ENCODE data around the gene PNPLA2. TPM values are rescaled to one million over a fixed set of nuclear protein-coding genes. Genes with fewer than 3 reads are reported as not detected.
A peak's percentile ranks its signal among the peaks of the same experiment; 100 is the strongest.

PNPLA2 gene
- polyA plus RNA-seq, 3 donors: 26.8 to 321 (median 35.0) TPM

GRCh38 chr11:788009-788640, 30.6 kb upstream of the PNPLA2 start:
- peaks cover 5 to 13% of the 10 kb centered on the region in 2 donors for H3K36me3 ChIP-seq (replicated peaks in 1 of 2; ENCODE audit: control insufficient read depth in 1 of 2, insufficient read depth in 2 of 2, low read length in 2 of 2)
- H3K4me2 ChIP-seq (replicated peaks; ENCODE audit: extremely low read depth, low read length, poor library complexity, severe bottlenecking): no peak overlapping the region
- DNase-seq: no peak
- no peaks in the 10 kb centered on the region for H3K79me2 ChIP-seq (ENCODE audit: insufficient read depth, low read length)
- peaks cover 12% of the 10 kb centered on the region for H4K20me1 ChIP-seq (ENCODE audit: insufficient read depth, low read length)
- H2AFZ ChIP-seq (ENCODE audit: insufficient read depth, low read depth, low read length, poor library complexity, severe bottlenecking): no peak overlapping the region
- no peak overlapping the region for H3K4me3 ChIP-seq (replicated peaks in 1 of 3; ENCODE audit: low read depth in 2 of 3, low read length in 3 of 3)
- Mint-ChIP-seq H3K27me3 (ENCODE audit: low read depth in 3 of 3) (peaks cover 15 to 46% (median 20%) of the 10 kb centered on the region in 3 donors), H3K36me3 (peaks cover 11 to 22% of the 10 kb centered on the region in 2 donors), H3K27ac (no peak overlapping the region), H3K4me1 (no peaks in the 10 kb centered on the region), H3K4me3 (no peak overlapping the region), H3K9me3 (peaks cover 0 to 2% (median 0%) of the 10 kb centered on the region in 7 donors)
- H3K9me3 ChIP-seq (replicated peaks in 1 of 2; ENCODE audit: control insufficient read depth in 1 of 2, insufficient read depth in 1 of 2, low read length in 2 of 2): no peaks in the 10 kb centered on the region
- no peaks in the 10 kb centered on the region for H3K4me1 ChIP-seq (ENCODE audit: control insufficient read depth in 1 of 2, insufficient read depth in 2 of 2, low read length in 2 of 2)
- 60% methylated on average over 27 of the region's 28 CpGs for WGBS (ENCODE audit: insufficient coverage)
- no peak overlapping the region for H3K9ac ChIP-seq (ENCODE audit: insufficient read depth, low read length, poor library complexity, severe bottlenecking)
- intact Hi-C loops (cut with micrococcal nuclease): no loop called here
- no peak for TF ChIP-seq CTCF (IDR thresholded peaks at IDR 0.05)
- H3K27me3 ChIP-seq (ENCODE audit: control insufficient read depth in 2 of 2, insufficient read depth in 2 of 2, low read length in 2 of 2): peaks cover 4 to 28% of the 10 kb centered on the region in 2 donors
- H3K27ac ChIP-seq (ENCODE audit: low read depth in 1 of 2, low read length in 2 of 2): no peak overlapping the region

- Histone ChIP-seq H3K4me3 (replicated peaks in 1 of 3; ENCODE audit: low read depth in 2 of 3, low read length in 3 of 3) (no peak overlapping the region), H3K36me3 (replicated peaks in 1 of 2; ENCODE audit: control insufficient read depth in 1 of 2, insufficient read depth in 2 of 2, low read length in 2 of 2) (peaks cover 5 to 9% of the 10 kb centered on the region in 2 donors), H3K4me1 (ENCODE audit: control insufficient read depth in 1 of 2, insufficient read depth in 2 of 2, low read length in 2 of 2) (no peaks in the 10 kb centered on the region), H3K27ac (ENCODE audit: low read depth in 1 of 2, low read length in 2 of 2) (no peak overlapping the region), H2AFZ (ENCODE audit: insufficient read depth, low read depth, low read length, poor library complexity, severe bottlenecking) (no peak overlapping the region), H3K4me2 (replicated peaks; ENCODE audit: extremely low read depth, low read length, poor library complexity, severe bottlenecking) (no peak overlapping the region), H4K20me1 (ENCODE audit: insufficient read depth, low read length) (peaks cover 12% of the 10 kb centered on the region), H3K9me3 (replicated peaks in 1 of 2; ENCODE audit: control insufficient read depth in 1 of 2, insufficient read depth in 1 of 2, low read length in 2 of 2) (no peaks in the 10 kb centered on the region), H3K79me2 (ENCODE audit: insufficient read depth, low read length) (no peaks in the 10 kb centered on the region), H3K27me3 (ENCODE audit: control insufficient read depth in 2 of 2, insufficient read depth in 2 of 2, low read length in 2 of 2) (peaks cover 4 to 28% of the 10 kb centered on the region in 2 donors), H3K9ac (ENCODE audit: insufficient read depth, low read length, poor library complexity, severe bottlenecking) (no peak overlapping the region)
- Mint-ChIP-seq H3K4me1 (no peaks in the 10 kb centered on the region), H3K36me3 (peaks cover 12 to 22% of the 10 kb centered on the region in 2 donors), H3K4me3 (peak overlapping the region in 1 of 2 donors; percentile 51), H3K27me3 (ENCODE audit: low read depth in 3 of 3) (peaks cover 15 to 37% (median 20%) of the 10 kb centered on the region in 3 donors), H3K27ac (peak overlapping the region in 1 of 7 donors; percentile 20), H3K9me3 (peaks cover 0 to 2% (median 0%) of the 10 kb centered on the region in 7 donors)
- no peak for TF ChIP-seq CTCF (IDR thresholded peaks at IDR 0.05)
- DNase-seq: no peak
- intact Hi-C loops (cut with micrococcal nuclease): no loop called here
- 53% methylated on average over 24 of the region's 31 CpGs for WGBS (ENCODE audit: insufficient coverage)
Measured at GRCh38 chr11:788953-789940, 29.5 kb upstream of the PNPLA2 start.
